Neuron (in vitro differentiated cells): ENCODE data around the gene RPS2.
"Not testable (repeated sequence)": the region's sequence is repeated elsewhere in the genome, so short reads cannot be mapped to it uniquely, and the experiment has no call there.

ENCODE experiments used
- H2AFZ ChIP-seq: one replicate; pipeline ENCODE4 v1.6.1; 2013; ENCODE audit warnings: low read depth, mild to moderate bottlenecking, inconsistent platforms, low read length, moderate library complexity
- H3K27me3 ChIP-seq: one replicate; pipeline ENCODE4 v1.6.1; 2013; ENCODE audit warnings: low read length; ENCODE audit not compliant: insufficient read depth
- H3K36me3 ChIP-seq: one replicate; pipeline ENCODE4 v1.6.1; 2013; ENCODE audit warnings: low read length; ENCODE audit not compliant: insufficient read depth
- H3K4me1 ChIP-seq: one replicate; pipeline ENCODE4 v1.6.1; 2013; ENCODE audit warnings: low read length; ENCODE audit not compliant: insufficient read depth
- H3K4me3 ChIP-seq: 2 replicates; pipeline ENCODE4 v1.5.1; 2013; ENCODE audit warnings: mild to moderate bottlenecking, low read length, moderate library complexity
- H3K9me3 ChIP-seq: one replicate; pipeline ENCODE4 v1.6.1; 2013; ENCODE audit warnings: low read length

RPS2 gene

GRCh38 chr16:1960665-1961630, 3.7 kb downstream of the RPS2 start:
- no peaks in the 10 kb centered on the region for H3K27me3 ChIP-seq
- peak overlapping the region; percentile 93 for H3K4me3 ChIP-seq
- peaks cover 29% of the 10 kb centered on the region for H3K36me3 ChIP-seq
- peaks cover 30% of the 10 kb centered on the region for H3K4me1 ChIP-seq
- no peaks in the 10 kb centered on the region for H3K9me3 ChIP-seq
- no peak overlapping the region for H2AFZ ChIP-seq

GRCh38 chr16:1959269-1960039, 5.2 kb downstream of the RPS2 start, which contains the start of gene NDUFB10:
NDUFB10 (plus strand) TSS chr16:1959538; CDS start chr16:1959625, 87 bp downstream.
- H3K9me3 ChIP-seq: no peaks in the 10 kb centered on the region
- H2AFZ ChIP-seq: peak within 1 kb of the TSS; percentile 31
- peaks cover 29% of the 10 kb centered on the region for H3K36me3 ChIP-seq
- no peaks in the 10 kb centered on the region for H3K27me3 ChIP-seq
- peak within 1 kb of the TSS; percentile 93 for H3K4me3 ChIP-seq
- H3K4me1 ChIP-seq: peaks cover 23% of the 10 kb centered on the region

GRCh38 chr16:1958715-1959268, 5.8 kb downstream of the RPS2 start:
- no peaks in the 10 kb centered on the region for H3K9me3 ChIP-seq
- H3K4me1 ChIP-seq: peaks cover 20% of the 10 kb centered on the region
- peaks cover 26% of the 10 kb centered on the region for H3K36me3 ChIP-seq
- H2AFZ ChIP-seq: no peak overlapping the region
- peak overlapping the region; percentile 93 for H3K4me3 ChIP-seq
- H3K27me3 ChIP-seq: no peaks in the 10 kb centered on the region

- not testable (repeated sequence) for H3K27me3 ChIP-seq, H2AFZ ChIP-seq, H3K9me3 ChIP-seq, H3K4me3 ChIP-seq
- Histone ChIP-seq H3K4me1 (peaks cover 13% of the 10 kb centered on the region), H3K36me3 (peaks cover 19% of the 10 kb centered on the region)
Measured at GRCh38 chr16:1958143-1958491, 6.5 kb downstream of the RPS2 start.

GRCh38 chr16:1957434-1958142, 7.0 kb downstream of the RPS2 start:
- not testable (repeated sequence) for H3K27me3 ChIP-seq, H2AFZ ChIP-seq, H3K9me3 ChIP-seq, H3K4me3 ChIP-seq
- Histone ChIP-seq H3K36me3 (peaks cover 14% of the 10 kb centered on the region), H3K4me1 (peaks cover 13% of the 10 kb centered on the region)

- no peak overlapping the region for H3K4me3 ChIP-seq
- H3K27me3 ChIP-seq: no peaks in the 10 kb centered on the region
- no peak overlapping the region for H2AFZ ChIP-seq
- no peaks in the 10 kb centered on the region for H3K4me1 ChIP-seq
- H3K9me3 ChIP-seq: no peaks in the 10 kb centered on the region
- no peaks in the 10 kb centered on the region for H3K36me3 ChIP-seq
Measured at GRCh38 chr16:1953734-1954133, 10.9 kb downstream of the RPS2 start.

GRCh38 chr16:1950559-1950958, 14.1 kb downstream of the RPS2 start:
- H3K27me3 ChIP-seq: no peaks in the 10 kb centered on the region
- no peaks in the 10 kb centered on the region for H3K36me3 ChIP-seq
- no peaks in the 10 kb centered on the region for H3K4me1 ChIP-seq
- no peak overlapping the region for H2AFZ ChIP-seq
- H3K9me3 ChIP-seq: no peaks in the 10 kb centered on the region
- H3K4me3 ChIP-seq: no peak overlapping the region

GRCh38 chr16:1950047-1950446, 14.6 kb downstream of the RPS2 start:
- H3K9me3 ChIP-seq: no peaks in the 10 kb centered on the region
- H3K36me3 ChIP-seq: no peaks in the 10 kb centered on the region
- H3K4me3 ChIP-seq: no peak overlapping the region
- no peaks in the 10 kb centered on the region for H3K27me3 ChIP-seq
- no peak overlapping the region for H2AFZ ChIP-seq
- no peaks in the 10 kb centered on the region for H3K4me1 ChIP-seq

GRCh38 chr16:1949507-1949906, 15.1 kb downstream of the RPS2 start:
- Histone ChIP-seq H2AFZ (no peak overlapping the region), H3K9me3 (no peaks in the 10 kb centered on the region), H3K36me3 (no peaks in the 10 kb centered on the region), H3K27me3 (no peaks in the 10 kb centered on the region), H3K4me1 (no peaks in the 10 kb centered on the region), H3K4me3 (no peak overlapping the region)

- Histone ChIP-seq H2AFZ (no peak overlapping the region), H3K4me1 (peaks cover 2% of the 10 kb centered on the region), H3K36me3 (no peaks in the 10 kb centered on the region), H3K4me3 (no peak overlapping the region), H3K9me3 (no peaks in the 10 kb centered on the region), H3K27me3 (no peaks in the 10 kb centered on the region)
Measured at GRCh38 chr16:1947369-1947670, 17.3 kb downstream of the RPS2 start.

- Histone ChIP-seq H3K4me3 (no peak overlapping the region), H3K4me1 (peaks cover 7% of the 10 kb centered on the region), H3K9me3 (no peaks in the 10 kb centered on the region), H3K36me3 (no peaks in the 10 kb centered on the region), H2AFZ (no peak overlapping the region), H3K27me3 (no peaks in the 10 kb centered on the region)
Measured at GRCh38 chr16:1946495-1947368, 17.9 kb downstream of the RPS2 start.
